GM21528 (cell line): ENCODE data around the gene CTDNEP1.

Source experiments
- ATAC-seq: cut with Tn5 transposase; IDR thresholded peaks from one replicate; pipeline ENCODE4 v1.9.1; 2021; ENCODE audit warnings: mild to moderate bottlenecking, moderate library complexity; ENCODE audit not compliant: unreplicated experiment, low FRiP score

CTDNEP1 gene

DNA sequence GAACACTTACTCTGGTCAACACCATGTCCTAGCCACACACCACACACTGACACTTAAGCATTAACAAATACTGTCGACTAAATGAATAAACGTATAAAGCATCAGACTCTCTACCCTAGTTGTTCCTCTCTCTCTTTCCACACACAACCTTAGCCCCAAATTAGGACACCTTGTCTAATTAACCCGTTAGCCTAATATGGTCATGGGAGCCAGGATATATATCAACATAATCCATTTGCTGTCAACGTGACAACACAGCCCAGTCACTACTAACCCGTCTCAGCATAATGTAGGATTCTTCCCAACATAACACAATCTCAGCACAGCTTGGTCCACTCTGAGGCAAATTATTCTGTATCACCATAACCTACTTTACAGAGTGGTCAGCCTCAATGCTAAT, 19.4 kb downstream of the CTDNEP1 start:
- ATAC-seq, result no peak

DNA sequence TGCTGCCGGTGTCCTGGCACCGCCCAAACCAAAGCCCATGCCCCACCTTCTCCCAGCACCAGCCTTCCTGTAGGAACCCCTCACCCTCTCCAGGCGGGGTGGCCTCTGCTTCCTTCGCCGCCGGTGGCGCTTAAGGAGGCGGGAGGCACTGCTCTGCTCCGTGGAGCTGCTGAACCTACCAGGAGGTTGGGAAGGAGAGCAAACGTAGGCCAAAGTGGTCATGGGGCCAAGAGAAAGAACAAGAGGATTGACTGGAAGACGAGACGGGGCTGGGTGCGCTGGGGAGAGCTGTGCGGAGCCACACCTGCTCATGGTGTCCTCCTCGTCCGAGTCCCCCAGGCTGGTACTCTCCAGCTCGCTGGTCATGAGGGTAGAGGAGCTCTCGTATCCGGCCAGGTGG, 22.0 kb downstream of the CTDNEP1 start:
- no peak for ATAC-seq

DNA sequence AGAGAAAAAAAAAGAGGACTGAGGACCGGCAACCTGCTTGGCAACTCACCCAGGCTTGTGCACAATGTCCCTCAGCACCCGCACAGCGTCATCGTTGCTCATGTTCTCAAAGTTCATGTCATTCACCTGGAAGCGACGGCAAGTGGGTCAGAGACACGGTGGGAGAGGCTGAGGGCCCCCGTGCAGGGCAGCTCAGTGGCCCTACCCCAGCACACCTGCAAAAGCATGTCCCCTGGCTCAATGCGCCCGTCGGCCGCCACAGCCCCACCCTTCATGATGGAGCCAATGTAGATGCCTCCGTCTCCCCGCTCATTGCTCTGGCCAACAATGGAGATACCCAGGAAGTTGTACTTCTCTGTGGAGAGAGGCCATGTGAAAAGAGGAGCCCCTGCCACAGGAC, 22.6 kb downstream of the CTDNEP1 start:
- ATAC-seq, result no peak

DNA sequence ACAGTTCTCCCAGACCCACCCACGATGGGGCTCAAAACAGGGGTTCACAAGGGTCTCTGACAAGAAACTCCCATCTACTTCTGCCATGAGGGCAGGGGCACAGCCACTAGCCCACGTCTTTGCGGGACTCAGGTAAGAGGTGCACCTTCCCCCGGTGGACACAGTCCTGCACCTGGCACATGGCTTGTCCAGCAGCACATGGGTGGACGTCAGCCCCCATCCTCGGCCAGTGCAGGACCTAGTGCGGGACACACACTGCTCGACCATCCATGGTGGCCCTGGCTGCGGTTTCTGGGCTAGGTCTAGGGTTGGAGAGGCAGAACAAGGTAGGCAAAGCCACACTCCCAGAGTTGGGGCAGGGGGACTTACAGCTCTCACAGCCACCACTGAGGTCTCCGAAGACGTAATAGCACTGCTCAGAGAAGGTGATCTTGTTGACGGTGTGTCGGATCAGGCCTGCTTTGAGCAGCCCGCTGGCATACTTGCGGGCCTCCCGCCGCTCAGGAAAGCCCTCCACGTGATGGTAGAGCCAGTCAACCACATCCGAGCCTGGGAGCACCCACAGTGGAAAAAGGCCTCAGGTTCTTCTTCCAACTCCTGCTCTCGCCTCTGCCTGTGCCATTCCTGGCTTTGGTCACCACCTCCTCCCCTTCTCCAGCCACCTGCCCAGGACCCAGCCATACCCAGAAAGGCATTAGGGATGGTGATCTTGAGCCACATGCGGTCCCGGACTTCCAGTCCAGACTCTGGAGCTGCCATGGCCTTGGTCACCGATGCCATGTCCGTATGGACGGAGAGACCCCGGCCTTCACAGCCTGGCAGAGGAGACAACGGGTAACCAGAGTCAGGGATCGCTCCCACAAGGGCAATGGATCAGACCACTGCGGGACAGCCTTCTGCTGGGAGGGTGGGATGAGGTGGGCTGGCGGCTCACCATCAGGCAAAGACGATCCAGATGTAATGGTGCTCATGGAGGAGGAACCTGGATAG, 24.5 kb downstream of the CTDNEP1 start:
- ATAC-seq, result no peak

DNA sequence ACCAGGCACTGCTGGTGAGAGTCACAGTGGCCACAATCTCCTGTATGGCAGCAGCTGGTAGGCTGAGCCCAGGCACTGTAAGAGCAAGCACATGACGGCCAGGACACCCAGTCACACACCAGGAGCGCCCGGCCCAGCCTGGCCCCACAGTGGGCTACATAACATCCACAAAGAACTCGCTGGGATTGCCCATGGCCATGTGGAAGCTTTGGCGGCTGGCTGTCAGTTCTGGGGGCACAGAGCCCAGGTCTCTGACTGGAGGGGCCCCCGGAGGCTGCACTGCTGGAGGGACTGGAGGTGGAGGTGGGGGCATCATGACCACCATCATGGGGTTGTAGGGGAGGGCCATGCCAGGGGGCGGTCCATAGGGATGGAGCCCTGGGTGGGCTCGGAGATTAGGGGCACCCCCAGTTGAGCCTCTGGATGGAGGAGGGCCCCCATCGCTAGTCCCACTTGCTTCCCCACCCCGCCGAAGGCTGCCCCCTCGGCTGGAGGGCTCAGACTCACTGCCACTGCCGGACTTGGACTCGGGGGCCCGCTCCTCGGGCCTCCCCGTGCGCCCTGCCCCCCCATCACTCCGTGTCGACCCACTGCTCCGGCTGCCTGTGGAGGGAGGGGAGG, 25.7 kb downstream of the CTDNEP1 start:
- no peak for ATAC-seq

DNA sequence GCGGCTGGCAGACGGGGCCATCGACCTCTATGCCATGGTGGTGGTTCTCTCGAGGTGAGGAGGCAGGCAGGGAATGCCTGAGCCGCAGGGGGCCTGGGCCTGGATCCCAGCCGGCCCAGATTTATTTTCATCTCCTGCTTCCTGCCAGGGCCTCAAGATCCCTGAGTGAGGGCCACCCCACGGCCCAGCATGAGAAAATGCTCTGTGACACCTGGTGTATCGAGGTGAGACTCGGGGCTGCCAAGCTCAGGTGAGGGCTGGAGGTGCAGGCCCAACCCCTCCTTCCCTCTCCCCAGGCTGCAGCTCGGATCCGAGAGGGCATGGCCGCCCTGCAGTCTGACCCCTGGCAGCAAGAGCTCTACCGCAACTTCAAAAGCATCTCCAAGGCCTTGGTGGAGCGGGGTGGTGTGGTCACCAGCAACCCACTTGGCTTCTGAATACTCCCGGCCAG, 26.8 kb downstream of the CTDNEP1 start:
- no peak for ATAC-seq

DNA sequence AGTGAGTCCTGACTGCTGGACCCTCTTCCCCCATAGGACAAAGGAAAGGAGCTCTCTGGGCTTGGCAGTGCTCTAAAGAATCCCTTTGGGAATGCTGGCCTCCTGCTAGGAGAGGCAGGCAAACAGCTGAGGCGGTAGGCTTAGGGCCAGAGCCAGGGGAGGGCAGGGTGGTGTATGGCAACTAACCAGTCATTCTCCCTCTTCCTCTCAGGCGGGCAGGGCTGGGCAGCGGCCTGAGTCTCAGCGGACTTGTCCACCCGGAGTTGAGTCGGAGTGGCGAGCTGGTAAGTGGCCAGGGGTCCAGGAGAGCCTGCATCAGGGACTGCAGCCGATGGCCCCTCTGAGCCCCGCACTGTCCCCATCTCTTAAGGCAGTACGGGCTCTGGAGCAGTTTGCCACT, 27.4 kb downstream of the CTDNEP1 start:
- ATAC-seq, result no peak

DNA sequence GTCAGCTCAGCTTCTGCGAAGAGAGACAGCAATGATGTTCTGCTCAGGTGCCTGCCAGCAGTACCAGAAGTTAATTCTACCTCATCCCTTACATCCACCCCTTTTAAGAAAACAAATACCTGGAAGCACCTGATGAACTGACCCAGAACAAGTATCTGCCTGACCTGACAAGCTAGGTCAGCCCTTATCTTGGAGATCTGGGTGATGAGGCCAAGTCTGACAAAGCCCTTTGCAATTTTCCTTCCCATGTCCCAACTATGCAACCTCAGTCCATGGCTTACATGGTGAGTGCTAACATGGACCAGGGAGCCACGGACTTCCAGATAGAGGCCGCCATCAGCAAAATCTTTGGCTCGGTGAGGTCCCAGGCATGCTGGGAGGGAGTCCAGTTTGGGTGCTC, 28.2 kb downstream of the CTDNEP1 start:
- no peak for ATAC-seq

DNA sequence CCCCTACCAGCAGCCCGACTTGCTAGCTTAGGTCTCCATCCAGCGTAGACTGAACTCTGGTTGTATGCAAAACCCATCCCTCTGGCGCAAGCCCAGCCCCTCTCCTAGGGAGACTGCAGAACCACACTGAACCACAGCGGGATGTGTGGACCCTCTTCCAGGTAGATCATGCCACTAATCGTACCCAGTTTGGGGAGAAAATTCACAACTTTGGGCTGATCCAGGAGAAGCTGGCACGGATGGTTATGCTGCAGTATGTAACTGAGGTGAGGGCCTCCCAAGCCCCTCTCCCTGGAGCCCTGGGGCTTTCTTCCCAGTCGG, 28.6 kb downstream of the CTDNEP1 start:
- ATAC-seq, result no peak

DNA sequence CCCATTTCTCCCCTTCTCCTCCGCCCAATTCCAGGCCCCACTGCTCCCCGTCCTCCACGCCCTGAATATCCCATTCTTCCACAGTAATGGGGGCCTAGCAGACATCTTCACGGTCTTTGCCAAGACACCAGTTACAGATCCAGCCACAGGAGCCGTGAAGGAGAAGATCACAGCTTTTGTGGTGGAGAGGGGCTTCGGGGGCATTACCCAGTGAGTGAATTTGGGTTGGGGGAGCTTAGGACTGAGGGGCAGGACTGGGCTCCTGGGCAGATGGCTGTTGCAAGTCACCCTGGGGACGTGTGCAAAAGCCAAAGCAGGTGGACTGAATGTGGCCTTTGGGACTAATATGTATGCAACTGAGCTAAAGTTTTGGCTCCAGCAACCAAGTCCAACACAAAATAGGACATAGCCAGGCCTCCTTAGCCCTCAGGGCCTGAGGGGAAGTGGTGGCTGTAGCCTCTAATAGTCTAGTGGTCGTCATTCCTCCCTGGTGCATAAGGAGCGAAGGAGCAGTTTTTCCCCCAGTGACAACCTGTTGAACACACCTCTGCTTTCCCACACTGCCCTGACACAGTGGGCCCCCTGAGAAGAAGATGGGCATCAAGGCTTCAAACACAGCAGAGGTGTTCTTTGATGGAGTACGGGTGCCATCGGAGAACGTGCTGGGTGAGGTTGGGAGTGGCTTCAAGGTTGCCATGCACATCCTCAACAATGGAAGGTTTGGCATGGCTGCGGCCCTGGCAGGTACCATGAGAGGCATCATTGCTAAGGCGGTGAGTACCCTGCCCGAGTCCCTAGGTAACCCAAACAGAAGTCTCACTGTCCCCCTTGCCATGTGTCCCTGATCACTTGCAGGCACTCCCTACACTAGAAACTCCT, 29.2 kb downstream of the CTDNEP1 start:
- no peak for ATAC-seq

DNA sequence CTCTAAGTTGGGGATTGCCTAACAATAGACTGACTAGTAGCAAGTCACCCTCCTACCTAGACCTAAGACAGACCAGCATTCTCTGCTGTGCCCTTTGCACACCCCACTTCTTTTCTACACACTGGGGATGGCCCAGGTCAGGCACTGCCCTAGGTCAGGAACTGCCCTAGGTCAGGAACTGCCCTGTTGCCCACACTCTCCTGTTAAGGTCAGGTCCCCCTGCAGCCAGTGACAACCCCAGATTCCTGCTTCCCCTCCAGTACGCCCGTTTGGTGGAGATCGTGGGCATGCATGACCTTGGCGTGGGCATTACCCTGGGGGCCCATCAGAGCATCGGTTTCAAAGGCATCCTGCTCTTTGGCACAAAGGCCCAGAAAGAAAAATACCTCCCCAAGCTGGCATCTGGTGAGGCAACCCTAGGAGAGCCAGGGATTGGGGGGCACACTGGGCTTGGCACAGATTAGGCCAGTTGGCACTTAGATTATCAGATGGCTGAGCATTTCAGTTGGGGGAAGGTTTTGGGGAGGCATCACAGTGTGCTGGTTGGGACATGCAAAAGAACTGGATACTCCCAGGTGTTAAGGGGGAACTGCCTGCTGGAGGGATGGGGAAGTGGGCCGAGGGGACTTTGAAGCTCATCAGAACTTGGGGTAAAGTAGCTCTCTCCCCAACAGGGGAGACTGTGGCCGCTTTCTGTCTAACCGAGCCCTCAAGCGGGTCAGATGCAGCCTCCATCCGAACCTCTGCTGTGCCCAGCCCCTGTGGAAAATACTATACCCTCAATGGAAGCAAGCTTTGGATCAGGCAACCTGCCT, 30.0 kb downstream of the CTDNEP1 start:
- no peak for ATAC-seq

DNA sequence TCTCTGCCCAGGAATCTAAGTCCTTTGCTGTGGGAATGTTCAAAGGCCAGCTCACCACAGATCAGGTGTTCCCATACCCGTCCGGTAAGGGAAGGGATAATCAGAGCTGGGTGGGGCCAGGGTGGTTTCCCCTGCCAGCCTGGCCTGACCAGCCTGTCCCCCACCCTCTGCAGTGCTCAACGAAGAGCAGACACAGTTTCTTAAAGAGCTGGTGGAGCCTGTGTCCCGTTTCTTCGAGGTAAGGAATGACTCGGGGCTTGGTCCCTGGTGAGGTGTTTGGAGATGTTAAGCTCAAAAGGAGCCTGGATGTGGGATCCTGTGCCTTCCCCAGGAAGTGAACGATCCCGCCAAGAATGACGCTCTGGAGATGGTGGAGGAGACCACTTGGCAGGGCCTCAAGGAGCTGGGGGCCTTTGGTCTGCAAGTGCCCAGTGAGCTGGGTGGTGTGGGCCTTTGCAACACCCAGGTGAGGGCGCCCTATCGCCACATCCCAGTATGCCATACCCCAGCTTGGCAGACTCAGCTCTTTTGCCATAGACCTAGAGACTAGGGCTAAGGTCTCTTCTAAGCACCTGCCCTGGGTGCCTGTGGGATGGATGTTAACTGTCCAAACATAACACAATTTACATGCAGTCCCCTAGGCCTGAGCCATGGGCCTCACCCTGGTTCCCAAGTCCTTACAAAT, 30.8 kb downstream of the CTDNEP1 start:
- no peak for ATAC-seq

DNA sequence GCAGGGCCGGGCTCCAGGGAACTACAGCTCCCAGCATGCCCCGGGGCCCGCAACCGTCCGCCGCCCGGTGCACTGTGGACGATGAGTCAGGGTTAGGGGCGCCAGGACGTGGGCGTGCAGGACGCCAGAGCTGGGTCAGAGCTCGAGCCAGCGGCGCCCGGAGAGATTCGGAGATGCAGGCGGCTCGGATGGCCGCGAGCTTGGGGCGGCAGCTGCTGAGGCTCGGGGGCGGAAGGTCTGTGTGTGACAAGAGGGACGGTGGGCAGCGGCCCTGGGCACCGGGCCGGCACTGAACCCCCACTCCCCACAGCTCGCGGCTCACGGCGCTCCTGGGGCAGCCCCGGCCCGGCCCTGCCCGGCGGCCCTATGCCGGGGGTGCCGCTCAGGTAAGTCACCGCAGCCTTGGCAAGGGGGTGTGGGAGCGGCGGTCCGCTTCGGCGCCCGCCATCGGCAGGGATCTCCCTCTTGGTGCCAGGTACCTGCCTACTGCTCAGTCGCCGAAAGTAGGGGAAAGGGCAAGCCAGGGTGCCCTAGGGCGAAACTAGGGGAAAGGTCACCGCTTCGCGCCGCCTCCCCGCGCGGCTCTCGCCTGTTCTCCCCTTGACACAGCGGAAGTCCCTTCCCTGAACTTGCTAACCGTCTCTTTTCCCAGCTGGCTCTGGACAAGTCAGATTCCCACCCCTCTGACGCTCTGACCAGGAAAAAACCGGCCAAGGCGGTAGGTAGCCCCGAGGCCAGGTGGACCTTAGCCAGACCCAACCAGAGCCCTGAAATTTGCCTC, 31.5 kb downstream of the CTDNEP1 start, which contains the start of the genes ACADVL and DLG4:
ACADVL (plus strand) TSS at position 127 of the 781 bp plus-strand sequence; CDS start at position 174, 47 bp downstream.
DLG4 (minus strand) TSS at position 25 of the 781 bp plus-strand sequence.
- ATAC-seq, result peak; percentile 61

DNA sequence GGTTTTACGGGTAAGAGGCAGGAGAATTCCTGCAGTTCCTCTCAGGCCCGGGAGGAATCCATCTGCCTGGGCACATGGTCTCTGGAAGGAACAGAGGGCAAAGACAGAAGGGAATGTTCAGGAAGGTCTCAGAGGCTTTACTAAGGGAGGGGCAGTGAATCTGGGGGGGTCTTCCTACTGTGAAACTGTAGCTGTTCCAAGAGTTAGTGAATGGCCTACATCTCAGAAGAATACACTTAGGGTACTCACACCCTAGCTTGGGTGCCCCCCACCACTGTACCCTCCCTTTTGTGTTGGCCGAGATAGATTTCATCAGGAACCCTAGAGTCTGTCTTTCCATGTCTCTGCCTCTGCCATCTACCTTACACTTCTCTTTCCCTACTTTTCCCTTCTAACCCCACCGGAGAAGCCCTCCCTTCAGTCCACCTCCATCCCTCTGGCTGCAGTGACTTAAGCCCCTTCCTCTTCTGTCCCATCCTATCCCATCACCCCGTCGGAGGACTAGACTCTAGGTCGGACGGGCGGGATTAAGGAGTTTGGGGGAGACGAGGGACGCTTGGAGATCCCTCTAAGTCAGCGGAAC, 32.2 kb downstream of the CTDNEP1 start:
- ATAC-seq, result no peak

DNA sequence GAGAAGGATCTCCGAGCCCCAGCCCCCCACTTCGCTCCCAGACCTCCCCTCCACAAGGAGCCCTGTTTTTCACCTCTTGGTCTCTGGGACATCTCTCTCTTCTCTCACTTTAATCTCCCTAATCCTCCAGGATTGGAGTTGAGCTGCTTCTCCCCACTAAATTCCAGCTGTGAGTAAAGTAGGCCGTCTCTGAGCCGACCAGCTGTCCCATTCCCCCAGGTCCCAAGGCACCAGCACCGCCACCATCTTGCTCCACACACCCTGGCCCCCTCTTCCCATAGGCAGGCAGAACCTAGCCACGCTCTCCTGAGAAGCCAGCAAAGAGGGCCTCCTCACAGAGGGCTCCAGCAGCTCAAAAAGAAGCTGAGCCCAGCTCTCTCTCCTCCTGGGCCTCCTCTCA, 32.8 kb downstream of the CTDNEP1 start:
- no peak for ATAC-seq

DNA sequence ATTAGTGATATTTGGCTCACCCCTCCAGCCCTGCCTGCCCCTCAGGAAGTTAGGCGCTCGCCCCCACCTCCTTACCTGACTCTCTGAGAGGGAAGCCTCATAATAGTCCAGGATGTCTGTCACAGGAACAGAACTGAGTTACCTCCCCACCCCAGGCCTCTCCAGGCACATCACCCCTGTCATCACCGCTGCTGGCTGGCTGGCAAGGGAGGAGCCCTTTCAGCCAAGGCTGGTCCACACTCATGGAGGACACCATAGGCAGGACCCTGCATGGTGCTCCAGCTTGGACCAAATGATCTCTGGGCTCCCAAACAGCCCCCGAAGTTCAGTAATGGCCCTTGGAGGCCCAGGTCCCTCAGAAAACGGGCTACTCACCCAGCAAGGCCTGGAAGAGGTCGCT, 33.4 kb downstream of the CTDNEP1 start:
- ATAC-seq, result no peak

DNA sequence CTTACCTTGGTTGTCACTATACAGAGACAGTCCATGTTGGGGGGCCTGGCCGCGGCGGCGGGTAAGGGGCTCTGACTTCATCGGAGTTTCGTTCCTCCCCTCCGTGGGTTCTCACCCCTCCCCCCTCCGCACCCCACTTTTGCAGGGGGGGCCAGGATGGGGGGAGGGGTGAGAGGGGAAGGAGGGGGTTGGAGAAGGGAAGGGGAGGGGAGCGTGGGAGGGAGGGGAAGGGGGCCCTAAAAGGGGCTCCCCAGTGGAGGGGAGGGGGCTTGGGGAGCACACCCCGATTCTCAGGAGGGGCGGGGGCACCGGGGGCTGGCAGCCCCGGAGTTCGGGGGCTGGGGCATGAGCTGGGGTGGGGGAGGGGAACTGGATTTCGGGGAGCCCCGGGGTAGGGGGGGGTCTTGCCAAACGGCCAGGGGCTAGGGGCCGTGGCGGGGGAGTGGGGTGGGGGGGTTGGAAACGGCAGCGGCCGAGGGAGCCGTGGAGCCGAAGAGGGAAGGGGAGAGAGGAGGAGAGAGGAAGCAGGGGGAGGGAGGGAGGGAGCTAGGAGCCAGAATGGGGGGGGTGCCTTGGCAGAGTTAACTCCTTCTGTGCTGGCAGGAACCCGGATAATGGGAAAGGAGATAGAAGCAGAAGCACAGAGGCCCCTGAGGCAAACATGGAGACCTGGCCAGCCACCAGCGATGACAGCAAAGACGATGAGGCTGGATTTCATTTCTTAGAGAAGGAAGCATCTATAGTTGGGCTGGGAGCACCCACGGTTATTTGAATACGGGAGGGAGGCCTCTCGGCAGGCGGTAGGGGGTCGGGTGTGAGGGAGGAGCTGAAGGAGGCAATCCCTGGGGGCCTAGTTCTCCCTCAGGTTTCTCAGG, 34.2 kb downstream of the CTDNEP1 start:
- no peak for ATAC-seq
